Posterior vena cava (tissue), 2 donors: ENCODE measurements around the gene RNF166. TPM values are rescaled to one million over a fixed set of nuclear protein-coding genes. Genes with fewer than 3 reads are reported as not detected.
"Not testable (repeated sequence)": the region's sequence is repeated elsewhere in the genome, so short reads cannot be mapped to it uniquely, and the experiment has no call there.

ENCODE experiments used
- DNase-seq: peaks from one replicate; pipeline ENCODE4 v3.0.0-alpha.2; 2020; ENCODE audit warnings: low spot score
- intact Hi-C, 2 donors: fragments of 100-400 bp; cut with DNase I; formaldehyde crosslinking; loops; one replicate each; pipeline versions ENCODE4 v1.14.1 to v1.14.2; 2022 to 2023
- total RNA-seq, 2 donors: library from RNA; stranded (reverse); fragmentation: NEBNext Ultra II Directional; extraction: Animal tissue kit (Norgen Biotek cat#: 25700); gene quantifications; one replicate each; pipeline ENCODE4 v1.2.1, GENCODE V29; 2021
- donor health status: DM: yes; HTN: yes; CAD: no.
- donor health status: DM: yes; HTN: yes; CAD: no.

Gene RNF166
- total RNA-seq, 2 donors from 2014 or later, result 16.8 to 19.0 TPM

DNA sequence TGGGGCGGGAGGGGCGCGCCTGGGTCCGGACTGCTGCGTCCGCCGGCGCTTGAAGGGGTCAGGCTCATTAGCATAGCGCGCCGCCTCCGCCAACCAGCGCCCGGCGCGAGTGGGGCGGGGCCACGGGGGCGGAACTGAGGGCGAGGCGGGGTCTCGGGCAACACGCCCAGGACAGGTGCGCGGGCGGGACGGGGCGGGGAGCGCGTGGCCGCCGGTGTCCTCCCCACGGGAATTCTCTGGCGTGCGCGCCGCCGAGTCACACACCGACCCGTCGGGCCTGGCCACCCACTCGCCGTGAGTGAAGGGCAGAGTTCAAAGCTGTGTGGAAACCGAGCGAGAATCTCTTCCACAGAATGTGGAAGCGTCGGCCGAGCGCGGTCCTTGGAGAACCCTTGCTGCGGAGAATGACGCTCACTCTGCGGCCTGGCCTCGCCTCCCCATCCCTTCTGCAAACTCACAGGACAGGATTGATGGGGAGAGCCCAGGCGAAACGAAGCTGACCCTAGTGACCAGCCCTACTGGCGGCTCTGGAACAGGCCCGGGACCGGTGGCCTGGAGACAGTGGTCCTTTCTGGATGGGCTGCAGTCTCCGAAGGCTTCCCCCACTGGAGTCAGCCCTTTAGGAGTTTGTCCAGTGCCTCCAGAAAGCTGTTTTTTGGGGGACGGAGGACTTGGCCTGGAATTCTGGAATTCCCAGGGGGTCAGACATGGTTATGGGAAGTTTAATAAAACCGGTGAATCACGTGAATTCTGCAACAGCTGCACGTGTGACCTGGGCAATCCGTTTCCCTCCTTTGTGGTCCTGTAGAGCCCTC lies 19.6 kb downstream of the RNF166 start, which contains the start of gene SNAI3:
Gene SNAI3 (minus strand): TSS at position 69 of the 815 bp plus-strand sequence. CDS start 101 bp downstream, outside the sequence.
- peak; percentile 93 for DNase-seq
- intact Hi-C loops, result no loop called here

DNA sequence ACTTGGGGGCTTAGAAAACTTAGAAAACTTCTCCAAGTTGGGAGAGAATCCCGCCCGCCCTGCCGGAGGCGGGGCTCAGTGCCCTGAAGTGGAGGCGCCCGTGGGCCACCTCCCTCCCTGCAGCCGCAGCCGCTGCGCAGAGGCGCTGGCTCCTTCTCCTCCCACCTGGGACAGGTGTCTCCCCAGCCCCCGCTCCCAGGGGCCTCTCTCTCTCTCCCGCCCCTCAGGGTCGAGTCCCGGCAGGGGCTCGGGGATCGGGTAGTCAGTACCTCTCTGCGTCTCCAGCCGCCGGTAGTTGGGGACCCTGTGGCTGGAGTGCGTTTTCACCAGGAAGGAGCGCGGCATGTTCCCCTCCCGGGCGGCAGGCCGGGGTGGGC lies 20.2 kb downstream of the RNF166 start:
- intact Hi-C loops, result no loop called here
- DNase-seq, result no peak

DNA sequence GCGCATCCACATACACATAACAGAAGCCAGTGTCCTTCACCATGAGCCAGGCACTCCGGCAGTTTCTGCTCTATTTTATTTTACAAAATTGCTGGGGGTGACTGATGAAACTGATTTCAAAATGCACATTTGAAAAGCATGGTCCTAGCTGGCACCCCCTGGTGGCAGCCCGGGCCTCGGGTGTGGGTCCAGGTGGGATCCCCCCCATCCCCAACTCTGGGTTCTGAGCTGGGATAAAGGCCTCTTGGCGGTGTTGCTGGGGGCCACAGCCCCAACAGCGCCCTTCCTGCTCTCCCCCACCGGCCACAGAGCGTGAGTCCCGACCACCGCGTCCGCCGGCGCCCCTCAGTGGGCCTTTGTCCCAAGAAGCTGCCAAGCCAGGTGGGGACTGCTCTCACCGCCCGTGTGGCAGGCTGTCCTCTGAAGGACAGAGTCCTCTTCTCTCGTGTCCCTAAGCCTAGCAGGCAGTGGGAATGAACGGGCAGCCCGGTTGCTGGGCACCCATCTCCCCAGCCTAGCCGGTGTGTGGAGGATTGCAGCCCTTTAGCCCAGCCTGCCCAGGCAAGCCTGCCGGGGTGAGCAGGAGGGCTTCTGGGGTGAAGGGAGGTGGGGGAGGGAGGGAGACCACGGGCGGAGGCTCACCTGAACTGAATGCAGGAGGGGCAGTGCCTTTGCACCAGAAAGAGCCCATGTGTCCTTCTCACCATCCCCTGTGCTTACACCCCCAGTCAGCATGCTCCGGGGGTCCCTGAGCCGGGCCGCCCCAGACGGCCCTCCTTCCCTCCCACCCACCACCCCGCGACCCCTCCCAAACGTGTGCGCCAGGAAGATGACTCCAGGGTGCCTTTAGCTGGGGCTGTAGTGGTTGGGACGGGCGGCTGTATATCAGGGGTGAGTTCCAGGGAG lies 20.8 kb downstream of the RNF166 start:
- intact Hi-C loops, result no loop called here
- peak; percentile 80 for DNase-seq

DNA sequence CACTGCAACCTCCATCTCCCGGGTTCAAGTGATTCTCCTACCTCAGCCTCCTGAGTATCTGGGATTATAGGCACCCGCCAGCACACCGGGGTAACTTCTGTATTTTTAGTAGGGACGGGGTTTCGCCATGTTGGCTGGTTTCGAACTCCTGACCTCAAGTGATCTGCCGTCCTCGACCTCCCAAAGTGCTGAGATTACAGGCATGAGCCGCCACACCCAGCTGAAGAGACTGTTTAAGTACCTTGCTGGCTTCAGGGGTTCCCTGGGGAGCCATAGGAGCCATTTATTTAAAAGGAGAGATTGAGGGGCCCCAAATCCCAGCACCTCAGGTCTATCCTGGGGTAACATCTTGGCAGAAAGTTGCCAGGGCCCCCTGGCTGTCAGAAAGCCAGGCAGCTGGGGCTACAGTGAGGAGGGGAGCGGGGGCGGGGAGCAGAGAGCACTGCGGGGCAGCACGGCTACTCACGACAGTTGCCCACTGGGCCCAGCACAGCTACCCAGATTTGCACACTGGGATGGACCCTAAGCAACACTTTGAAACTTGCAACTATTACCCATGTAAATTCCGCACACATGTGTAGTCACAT lies 21.5 kb downstream of the RNF166 start:
- DNase-seq, result no peak
- intact Hi-C loops, result no loop called here

DNA sequence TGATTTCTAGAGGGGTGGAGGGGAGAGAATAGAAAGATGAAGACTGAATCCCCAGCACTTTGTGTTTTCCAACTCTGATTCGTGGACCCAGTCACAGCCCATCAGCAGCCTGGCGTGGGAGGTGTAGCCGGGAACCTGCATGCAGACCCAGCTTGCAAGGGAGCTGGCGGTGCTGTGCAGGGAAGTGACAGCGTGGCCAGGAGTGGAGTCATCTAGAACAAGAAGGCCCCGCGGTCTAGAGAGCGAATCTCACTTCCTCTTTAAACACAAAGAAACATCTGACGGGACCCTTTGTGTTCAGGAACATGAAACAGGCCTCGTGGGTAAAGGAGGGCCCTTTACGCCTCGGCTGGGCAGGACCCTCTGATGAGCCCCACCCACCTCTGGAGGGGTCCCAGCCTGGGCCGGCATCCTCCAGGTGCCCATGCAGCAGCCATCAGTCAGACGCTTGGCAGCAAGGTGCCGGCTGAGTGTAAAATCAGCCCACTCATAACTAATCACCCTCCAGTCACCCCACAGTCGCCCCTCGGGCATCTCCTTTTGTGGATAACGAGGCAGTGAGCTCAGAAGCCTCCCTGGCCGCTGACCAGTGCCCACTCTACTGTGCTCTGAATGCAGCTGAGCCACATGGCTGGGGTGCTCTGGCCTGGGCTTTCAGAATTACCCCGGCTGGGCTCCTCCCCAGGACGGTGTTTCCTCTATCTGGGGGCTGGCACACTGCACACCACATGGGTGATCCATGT lies 24.3 kb downstream of the RNF166 start:
- intact Hi-C loops, result no loop called here
- peak; percentile 89 for DNase-seq

DNA sequence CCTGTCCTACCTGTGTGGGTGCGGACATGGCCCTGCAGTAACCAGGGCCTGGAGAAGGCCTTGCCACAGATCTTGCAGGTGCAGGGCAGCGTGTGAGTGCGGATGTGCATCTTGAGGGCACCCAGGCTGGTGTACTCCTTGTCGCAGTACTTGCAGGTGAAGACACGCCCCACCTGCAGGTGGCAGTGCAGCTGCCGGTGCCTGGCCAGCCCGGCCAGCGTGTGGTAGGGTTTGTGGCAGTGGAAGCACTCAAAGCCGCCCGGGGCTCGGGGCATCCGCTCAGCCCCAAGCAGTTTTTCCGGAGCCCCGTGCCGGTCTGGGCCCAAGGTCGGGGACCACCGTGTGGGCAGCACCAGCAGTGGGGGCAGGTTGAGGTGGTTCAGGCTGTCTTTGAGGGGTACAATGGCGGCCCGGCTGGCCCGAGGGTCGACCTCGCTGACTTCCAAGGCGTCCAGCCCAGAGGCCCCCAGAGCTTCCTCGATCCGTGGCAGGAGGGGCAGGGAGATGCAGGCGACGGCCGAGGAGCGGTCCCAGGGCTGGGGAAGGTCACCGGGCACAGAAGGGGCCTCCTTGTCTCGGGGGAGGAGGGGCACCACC lies 25.0 kb downstream of the RNF166 start:
- intact Hi-C loops, result no loop called here
- peak; percentile 81 for DNase-seq

DNA sequence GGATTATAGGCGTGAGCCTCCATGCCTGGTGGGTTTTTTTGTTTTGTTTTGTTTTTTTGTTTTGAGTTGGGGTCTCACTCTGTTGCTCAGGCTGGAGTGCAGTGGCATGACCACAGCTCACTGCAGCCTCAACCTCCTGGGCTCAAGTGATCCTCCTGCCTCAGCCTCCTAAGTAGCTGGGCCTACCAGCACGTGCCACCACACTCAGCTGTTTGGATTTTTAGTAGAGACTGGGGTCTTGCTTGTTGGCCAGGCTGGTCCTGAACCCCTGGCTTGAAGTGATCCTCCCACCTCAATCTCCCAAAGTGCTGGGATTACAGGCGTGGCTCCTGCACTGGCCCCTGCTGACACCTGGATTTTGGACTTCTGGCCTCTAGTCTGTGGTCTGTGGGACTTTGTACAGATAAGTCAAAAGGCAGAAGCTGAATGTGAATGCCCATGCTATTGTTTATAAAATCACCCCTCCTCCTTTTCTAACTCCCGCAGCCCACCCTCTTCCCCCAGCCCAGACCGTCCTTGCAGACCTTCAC lies 25.6 kb downstream of the RNF166 start:
- intact Hi-C loops, result no loop called here

DNA sequence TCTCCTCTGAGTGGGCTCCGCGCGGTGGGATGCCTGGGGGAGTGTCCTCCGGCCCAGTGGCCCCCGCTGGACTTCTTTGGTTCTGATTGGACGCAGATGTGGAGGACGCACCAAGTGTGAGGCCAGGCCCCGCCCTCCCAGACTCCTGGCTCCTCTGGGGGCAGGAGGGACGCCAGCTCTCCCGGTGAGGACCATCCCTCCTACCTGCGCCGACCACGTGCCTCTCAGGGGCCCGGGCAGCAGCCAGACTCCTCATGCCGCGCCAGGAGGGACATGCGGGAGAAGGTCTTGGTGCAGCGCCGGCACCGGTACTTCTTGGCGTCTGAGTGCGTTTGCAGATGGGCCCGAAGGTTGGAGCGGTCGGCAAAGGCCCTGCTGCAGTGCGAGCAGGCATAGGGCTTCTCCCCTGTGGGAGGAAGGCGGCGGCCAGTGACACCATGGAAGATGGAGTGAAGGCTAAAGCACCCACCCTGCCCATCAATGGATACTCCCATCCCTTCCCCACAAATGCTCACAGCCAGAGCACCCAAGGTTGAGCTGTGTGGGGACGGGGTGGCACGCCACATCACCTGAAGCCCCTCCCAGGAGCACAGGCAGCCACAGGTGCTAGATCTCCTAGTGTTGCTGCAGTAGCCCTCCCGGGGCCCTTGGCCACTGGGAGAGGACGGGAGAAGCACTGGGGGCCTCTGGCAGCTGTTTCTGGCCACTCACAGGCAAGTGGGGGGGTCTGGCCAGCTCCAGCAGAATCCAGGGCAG lies 27.8 kb downstream of the RNF166 start:
- DNase-seq, result peak; percentile 80
- intact Hi-C loops, result no loop called here

More for the DNA sequence above, 25.6 kb downstream of the RNF166 start:
- DNase-seq, result no peak

DNA sequence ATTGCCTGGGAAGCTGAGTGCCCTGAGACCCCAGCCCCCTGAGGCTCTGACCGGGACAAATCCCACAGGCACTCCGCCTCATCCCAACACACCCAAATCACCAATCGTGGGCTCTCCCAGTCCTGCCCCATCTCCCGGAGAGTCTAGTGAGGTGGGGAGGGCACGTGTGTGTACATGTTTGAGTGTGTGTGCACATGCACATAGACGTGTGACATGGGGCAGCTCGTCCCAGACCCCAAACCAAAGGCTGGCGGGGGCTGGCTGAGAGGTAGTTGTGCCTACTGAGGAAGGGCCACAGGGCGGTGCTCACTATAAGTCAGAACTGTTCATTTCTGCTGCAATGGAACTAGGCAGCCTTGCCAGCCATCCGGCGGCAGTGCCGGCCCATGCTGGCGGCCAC lies 28.5 kb downstream of the RNF166 start:
- DNase-seq, result no peak
- intact Hi-C loops, result no loop called here

DNA sequence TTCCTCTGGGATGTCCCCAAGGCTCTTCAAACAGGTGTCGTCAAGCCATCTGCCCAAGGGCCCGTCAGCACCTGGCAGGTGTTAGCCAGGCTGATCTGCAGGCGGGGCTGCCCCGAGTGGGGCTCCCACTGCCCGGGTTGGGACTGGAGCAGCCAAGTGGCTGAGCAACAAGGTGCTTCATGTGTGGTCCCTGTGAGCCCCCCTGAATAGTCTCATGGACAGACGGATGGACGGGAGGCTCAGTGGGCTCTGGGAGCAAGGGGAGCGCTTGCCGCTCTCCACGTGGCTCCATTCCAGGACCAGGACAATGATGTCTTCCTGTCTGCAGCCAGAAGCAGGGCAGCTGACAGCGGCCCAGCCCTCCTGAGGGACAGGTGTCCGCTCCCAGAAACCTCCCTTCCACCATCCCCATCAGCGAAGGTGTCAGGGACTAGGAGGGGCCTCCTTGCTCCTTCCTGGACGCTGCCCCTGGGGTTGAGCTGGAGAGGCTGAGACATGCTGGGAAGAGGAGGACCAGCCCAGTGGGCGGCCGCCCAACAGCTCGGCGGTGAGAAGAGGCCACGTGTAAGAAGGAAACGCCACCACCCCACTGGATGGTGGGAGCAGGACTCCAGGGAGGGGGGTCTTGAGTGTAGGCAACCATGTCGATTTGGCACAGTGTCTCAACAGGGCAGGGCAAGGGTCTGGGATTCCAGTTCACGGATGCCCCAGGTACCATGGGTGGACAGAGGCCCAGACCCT lies 29.5 kb downstream of the RNF166 start:
- intact Hi-C loops, result no loop called here
- peak; percentile 72 for DNase-seq

DNA sequence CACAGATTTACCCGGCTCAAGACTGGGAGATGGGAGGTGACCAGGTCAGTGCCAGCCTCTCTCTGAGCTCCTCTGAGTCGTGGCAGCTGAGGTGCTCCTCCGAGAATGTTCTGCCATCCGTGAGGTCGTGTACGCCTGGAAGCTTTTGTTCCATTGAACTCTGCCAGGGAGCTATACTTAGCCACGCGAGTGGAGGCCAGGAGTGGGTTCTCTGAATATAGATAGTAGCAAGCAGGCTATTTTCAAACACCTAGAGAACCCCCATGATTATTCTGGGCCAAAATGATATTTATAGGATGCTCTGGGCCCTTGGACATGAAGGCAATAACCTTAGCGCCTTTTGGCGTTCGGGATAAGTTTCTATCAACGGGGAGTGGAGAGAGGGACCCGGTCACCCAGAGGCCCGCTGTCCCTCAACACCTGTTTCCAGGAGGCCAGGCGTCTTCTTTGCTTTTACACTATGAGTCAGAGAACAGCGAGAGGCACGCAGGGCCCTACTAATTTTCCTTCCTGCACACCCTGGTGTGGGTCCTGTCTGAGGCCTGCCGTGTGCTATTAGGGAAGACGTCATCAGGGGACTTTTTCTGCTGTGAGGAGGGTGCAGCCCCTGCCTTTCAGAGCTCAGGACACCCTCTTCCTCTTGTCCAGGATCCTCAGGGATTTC lies 32.4 kb downstream of the RNF166 start:
- intact Hi-C loops, result no loop called here
- DNase-seq, result no peak

DNA sequence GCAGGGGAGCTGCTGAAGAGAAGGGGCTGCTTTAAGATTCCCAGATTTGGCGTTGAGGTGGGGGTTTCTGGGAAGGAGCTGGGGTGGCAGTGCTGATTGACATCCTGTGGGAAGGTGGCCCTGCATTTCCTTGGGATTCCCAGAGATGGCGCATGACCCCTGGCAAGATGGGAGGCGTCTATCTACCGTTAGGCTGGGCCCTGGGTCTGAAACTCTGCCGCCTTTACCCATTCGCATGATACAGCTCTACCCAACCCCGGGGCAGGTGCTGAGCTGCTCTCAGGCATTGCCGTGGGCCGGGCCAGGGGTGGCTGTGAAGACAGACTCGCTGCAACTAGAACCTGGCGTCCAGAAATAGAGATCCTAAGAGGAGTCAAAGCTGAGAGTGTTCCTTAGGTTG lies 33.4 kb downstream of the RNF166 start:
- DNase-seq, result no peak

DNA sequence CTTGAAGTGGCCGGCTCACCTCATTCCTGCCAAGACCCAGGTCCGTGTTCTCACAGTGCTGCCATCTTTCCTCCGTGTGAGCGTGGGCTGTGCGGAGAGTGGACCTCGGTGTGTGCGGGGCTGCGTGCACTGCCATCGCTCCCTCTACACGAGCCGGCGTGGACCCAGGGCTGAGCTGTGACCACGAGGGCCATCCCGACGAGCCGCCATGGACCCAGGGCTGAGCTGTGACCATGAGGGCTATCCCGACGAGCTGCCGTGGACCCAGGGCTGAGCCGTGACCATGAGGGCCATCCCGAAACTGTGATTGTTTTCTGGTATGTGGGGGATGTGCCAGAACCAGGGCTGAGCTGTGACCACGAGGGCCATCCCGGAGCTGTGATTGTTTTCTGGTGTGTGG lies 34.4 kb downstream of the RNF166 start:
- no peak for DNase-seq
- intact Hi-C loops, result no loop called here

More for the DNA sequence above, 33.4 kb downstream of the RNF166 start:
- intact Hi-C loops, result no loop called here

DNA sequence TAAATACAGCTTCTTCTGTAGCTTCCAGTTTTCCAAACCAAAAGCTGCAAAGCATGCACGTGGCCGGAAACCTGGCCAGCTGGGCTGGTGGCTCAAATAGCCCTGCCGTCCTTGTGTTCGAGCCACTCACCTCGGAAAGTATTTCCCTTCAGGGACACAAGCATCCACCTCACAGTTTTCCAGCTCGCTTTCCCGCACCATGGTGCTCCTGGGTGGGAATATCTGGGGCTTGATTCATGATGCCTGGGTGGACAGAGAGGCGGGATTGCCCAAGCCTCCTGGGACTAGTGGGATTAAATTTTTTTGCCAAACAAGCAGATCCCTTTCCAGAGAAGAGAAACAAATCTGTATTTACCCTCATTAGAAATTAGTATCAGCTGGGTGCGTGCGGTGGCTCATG lies 36.2 kb downstream of the RNF166 start:
- no peak for DNase-seq

DNA sequence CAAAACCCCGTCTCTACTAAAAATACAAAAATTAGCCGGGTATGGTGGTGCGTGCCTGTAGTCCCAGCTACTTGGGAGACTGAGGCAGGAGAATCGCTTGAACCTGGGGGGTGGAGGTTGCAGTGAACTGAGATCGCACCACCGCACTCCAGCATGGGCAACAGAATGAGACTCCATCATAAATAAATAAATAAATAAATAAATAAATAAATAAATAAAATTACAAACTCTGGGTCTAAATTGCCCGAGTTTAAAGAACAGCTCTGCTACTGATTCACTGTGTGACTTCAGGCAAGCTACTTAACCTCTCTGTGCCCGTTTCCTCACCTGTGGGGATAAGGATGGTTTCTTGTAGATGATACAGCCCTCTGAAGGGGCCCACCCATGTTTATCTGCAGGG lies 36.7 kb downstream of the RNF166 start:
- DNase-seq, intact Hi-C loops: not testable (repeated sequence)

More for the DNA sequence above, 36.2 kb downstream of the RNF166 start:
- intact Hi-C loops, result no loop called here

DNA sequence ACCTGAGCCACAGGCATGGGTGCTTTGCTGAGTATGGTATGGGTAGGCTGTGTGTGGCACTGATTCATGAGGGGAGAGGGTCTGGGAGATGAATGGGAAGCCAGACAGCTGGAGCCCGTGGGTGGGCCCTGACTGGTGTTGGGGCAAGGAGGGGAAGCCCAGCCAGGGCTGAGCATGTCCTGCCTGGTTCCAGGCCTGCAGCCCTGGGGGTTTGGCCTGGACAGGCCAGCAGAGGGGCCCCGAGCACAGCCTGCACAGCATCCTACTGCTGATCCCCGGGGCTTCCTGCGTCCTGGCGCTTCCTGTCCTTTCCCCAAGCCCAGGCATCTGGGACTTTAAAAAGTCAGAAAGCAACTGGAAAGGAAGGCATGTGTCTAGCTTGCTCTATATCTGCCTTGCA lies 38.7 kb downstream of the RNF166 start:
- intact Hi-C loops, result no loop called here
- no peak for DNase-seq

DNA sequence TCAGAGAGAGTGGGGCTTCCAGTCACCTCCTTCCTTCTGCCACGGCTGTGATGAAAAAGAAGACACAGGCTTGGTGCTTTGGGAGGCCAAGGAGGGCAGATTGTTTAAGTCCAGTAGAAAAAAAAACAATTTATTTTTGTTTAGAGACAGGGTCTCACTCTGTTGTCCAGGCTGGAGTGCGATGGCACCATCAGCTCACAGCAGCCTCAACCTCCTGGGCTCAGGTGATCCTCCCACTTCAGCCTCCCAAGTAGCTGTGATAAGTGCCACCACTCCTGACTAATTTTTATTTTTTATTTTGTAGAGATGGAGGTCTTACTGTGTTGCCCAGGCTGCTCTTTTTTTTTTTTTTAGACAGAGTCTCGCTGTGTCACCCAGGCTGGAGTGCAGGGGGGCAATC lies 40.6 kb downstream of the RNF166 start:
- no peak for DNase-seq
- intact Hi-C loops, result no loop called here
